Measurements from ENCODE around the gene STXBP6.

Gene STXBP6

DNA sequence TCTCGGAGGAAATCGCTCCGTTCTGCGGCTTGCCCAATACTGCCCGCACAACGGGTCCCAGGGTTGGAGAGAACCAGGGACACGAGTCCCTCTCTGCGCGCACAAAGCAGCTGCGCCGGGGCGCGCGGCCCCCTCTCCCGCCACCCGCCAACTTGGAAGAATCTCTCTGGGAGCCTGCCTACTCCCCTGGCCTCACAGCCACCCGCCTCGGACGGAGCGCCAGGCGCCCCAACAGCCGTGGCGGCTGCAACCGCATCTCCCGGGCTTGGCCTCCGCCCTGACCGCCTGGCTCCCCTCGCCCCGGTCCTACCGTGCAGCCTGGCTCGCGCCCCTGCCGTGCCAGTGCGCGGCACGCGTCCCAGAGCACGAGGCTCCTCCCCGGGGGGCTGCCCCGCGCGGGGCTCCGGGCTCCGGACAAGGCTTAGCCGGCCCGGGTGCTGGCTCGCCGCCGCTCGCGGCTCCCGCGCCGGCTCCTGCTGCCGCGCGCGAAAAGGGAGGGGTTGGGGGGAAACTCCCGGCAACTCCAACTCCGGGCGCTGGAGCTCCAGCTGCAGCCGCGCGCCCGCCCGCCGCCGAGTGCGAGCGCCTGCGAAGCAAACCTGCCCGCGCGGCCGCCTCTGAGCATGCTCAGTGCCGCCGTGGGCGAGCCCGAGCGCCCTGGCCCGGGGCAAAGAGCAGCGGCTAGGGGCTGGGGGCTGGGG, at the start of gene STXBP6:
Gene STXBP6 (minus strand): TSS at position 580 of the 701 bp plus-strand sequence. CDS start 75,329 bp downstream, outside the sequence.
- DNase-seq (ENCODE audit: low read depth) = no peak

DNA sequence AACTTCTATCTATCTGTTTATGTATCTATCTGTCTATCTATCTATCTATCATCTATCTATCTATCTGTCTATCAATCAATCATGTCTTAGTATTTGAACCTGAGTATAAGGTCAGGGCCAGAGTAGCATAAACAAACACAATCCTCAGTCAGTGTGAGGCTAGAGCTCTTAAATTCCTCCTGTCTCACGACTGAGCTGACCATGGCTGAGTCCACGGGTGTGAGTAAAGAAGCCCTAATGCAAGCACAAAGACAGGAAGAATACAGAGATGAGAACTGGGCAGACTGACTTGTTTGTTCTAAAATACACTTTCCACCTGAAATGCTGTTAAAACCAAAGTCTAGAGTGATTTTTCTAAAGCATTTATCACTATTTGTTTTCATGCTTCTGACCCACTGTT, 47.2 kb upstream of the STXBP6 start:
- DNase-seq (ENCODE audit: low read depth) = no peak

DNA sequence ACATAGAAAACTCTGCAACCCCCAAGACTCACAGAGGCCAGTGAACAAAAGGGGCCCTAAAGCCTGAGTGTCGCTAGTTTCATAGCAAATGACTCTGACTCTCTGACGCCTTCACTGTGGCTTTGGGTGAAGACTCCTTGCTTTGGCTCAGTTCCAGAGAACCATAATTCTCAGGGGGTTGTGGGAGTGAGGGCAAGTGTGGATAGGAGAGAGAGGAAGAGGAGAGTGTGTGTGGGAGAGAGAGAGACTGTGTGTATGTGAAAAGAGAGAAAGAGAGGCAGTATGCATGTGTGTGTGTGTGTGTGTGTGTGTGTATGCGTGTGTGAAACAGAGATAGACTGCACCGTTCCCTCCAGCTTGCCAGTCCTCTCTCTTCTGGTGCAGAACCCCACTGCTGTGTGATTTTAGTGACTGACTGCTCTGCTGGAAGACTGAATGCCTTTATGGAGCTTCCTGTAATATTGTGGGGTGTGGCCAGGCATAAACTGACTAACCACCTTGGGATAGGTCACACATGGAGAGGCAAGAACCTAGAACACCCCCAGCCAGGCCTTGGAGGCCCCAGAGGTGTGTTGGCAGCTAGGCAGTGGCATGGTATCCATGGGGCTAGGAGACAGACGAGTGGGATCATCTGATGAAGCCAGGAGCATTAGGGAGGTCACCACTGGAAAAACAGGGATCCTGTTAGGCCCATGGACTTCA, 45.9 kb upstream of the STXBP6 start:
- no peak for DNase-seq (ENCODE audit: low read depth)

DNA sequence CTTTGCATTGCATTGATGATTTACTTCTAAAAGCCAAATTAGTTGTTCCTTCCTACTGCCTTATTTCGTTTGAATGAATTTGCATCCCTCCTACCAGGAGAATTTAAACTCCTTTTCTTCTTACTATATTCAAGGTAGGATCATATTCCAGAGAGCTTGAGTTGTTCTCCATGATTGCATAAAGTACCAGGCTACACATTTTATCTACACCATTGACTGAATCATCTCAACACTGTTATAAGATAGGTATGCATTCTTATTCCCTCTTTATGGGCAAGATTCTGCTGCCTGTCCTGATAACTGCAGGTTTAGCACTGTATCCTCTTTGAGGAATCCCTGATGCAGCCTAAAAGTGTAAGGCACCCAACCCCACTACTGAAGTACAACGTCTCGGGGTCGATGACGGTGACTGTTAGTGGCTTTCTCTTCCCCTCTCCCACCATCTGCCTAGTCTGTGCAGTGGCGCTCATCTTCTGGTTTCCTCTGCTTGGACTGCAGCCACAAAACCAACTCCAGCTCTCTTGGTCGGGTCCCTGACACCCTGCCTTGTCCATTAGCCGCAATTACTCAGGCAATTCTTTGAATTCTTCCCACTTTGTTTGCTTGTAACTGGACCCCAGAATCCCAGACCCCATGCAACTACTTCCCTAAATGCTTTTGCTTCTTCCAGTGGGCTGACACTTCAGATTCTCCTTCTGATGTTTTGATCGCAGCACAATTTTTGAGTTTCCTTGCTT, 44.4 kb upstream of the STXBP6 start:
- DNase-seq (ENCODE audit: low read depth) = no peak

DNA sequence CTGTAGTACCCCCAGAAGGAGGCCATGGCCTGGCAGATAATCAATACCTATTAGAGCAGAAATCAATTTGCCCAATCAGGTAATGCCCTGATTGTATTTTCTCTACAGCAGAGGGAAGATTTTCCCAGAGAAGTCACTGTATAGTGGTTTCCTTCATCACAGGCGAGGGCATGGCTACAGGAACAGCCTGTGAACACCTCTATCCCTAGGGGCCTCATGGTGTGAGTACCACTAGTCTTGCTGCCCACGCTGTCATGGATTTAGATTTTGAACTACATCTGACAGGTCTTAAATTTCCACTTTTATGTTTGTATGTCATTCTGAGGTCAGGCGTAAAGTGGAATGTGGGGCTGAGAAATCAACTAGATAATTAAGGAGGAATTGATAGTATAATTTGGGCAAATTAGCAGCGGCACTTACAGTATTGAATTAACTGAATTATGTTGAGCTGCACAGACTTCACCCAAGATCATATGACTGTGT, 42.4 kb upstream of the STXBP6 start:
- no peak for DNase-seq (ENCODE audit: low read depth)

DNA sequence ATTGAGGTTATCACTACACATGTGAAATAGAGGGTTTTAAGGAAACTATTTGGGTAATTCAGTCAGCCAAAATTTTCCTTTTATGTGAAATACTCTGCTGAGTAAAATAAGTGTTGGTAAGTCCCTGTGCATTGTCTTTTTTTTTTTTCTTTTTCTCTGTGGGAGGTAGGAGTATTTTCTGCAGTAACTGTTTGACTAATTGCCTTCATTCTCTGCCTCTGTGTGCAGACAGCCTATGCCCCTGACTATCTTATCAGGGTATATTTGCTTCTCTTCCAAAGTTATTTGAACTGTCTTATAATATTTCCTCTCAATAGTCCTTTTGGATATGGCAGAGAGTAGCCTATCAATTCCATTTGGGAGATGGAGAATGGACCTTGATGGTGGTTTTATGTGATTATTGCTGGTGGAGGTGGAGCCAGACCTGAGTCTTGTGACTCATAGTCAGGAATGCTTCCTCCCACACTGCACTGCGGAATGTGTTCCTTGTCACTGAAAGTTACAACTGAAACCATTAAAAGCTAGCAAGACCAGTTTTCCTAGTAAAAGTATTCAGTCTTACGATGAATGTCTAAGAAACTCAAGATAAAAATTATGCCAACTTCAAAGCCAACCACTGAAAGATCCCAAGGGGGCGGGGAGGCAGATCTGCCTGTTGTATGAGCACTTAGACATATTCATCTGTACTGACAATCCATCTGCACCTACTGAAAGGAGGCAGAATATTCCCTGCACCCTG, 40.9 kb upstream of the STXBP6 start:
- no peak for DNase-seq (ENCODE audit: low read depth)

DNA sequence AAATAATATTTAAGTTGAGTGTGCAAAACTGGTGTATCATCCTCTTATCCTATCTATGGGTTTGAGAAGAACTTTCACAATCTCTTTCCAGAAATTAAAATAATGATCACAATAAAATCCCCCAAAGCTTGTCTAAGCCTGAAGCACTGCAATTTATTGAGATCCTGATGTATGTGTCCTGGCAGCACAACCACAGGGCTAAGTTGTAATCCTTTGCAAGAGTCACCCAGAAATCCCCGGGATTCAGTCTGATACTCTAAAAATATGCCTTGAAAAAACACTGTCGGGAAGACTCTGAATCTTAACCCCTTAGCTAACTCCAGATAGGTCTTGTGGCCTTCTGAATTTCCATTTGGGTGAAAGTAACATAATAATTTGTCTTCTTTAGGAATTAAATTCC, 40.3 kb upstream of the STXBP6 start:
- DNase-seq (ENCODE audit: low read depth) = no peak

DNA sequence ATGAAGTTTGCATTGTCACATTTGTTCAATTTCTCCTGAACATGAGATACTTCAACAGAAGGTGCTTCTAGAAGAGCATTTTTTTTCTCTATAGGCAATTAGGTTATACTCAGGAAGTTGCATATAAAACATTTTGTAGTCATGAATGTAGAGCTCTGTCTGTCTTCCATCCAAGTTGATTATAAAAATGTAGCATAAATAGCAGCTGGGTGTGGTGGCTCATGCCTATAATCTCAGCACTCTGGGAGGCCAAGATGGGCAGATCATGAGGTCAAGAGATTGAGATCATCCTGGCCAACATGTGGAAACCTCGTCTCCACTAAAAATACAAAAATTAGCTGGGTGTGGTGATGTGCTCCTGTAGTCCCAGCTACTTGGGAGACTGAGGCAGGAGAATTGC, 39.5 kb upstream of the STXBP6 start:
- no peak for DNase-seq (ENCODE audit: low read depth)

DNA sequence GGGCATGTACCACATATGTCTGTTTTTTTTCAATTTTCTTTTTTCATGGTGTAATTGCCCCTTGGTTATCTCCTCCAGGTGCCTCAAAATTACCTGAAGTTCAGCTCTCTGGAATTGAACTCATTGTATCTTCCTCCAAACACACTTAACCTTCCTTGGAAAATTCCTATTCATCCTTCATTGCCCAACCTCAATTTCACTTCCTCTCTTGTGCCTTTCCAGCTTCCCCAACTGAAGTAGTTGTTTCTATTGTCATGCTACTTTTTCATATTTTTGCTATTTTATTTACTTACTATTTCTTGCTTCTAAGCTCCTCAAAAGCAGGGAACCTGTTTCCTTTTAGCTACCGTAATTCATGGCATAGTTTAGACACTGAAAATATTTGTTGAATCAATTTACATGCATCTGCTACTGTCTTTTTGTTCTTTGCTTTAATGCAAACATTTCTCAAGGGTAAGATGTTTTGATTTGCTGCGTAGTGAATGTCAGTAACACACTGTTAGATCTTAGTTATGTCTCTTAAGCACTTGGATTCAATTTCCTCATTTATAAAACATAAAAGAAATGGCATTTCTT, 37.0 kb upstream of the STXBP6 start:
- DNase-seq (ENCODE audit: low read depth) = no peak

DNA sequence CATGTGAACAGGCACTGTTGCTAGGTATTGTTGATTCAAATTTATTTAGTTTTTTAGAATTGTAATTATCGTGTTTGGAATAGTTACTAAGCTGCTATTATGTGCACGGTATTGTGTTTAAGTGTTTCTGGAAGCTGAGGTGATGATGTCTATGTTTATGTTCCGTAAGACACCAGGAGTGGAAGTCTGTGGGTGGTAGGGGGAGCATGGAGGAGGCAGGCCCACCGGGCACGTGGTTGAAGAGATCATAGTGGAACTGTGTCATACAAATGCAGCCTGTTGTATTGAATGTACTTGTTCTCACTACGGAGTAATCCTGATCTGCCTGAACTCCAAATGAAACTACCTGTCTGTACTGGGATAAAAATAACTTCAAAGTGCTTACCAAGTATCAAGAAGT, 36.1 kb upstream of the STXBP6 start:
- no peak for DNase-seq (ENCODE audit: low read depth)

DNA sequence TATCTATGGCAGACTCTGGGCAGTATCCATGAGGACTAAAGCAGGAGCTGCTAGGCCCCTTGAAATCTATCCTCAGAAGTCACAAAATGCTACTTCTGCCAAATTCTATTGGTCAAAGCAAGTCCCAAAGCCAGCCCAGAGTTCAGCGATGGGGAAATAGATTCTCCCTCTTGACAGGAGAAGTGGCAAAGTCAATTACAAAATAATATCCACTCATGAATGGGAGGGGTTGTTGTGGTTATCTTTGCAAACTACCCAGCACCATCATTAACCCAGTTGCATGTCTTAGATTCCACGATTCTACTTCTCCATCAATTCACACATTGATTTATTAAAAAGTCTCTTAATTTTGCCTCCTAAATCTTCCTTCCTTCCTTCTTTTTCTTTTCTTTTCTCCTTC, 30.7 kb upstream of the STXBP6 start:
- no peak for DNase-seq (ENCODE audit: low read depth)

DNA sequence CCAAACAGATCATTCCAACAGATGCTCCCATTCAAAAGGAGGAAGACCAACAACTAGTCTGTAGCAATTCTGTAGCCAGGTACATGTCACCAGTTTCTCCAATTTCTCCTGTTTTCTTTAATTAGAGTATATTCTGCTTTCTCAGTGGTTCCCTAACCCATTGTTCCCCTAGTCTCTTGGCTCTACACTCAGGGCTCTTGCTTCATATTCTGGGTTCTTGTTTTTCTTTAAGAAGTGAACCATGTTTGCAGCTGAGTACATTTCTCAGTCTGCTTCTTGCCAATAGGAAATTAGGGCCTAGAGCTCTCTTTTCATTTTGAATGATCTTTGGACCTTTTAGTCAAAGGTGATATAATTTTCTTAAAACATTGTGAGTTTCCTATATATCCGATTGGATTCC, 29.4 kb upstream of the STXBP6 start:
- DNase-seq (ENCODE audit: low read depth) = no peak

DNA sequence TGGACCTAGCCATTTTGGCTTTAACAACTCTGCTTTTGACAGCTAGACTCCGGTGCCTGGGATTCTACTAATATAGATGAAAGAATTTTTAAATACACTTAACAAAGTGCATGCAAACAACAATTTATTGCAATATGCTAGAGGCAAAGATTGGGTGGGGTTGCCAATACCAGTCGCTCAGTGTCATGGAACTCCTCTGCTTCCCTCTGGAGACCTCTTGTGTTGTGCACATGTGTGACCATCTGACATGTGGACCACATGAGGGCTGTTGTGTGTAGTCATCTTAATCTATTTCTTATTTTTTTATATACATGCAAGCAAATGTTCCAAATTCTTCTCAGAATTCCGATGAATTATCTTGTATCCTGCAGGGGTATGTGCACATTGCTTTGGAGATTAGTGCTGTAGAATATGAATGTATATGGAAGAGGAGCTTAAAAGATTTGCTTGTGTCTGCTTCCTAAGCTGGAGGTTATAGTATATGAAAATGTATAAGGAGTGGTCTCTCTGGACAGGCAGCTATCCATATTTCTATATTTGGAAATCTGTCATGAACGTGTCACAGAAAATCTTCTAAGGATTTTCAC, 24.2 kb upstream of the STXBP6 start:
- no peak for DNase-seq (ENCODE audit: low read depth)

DNA sequence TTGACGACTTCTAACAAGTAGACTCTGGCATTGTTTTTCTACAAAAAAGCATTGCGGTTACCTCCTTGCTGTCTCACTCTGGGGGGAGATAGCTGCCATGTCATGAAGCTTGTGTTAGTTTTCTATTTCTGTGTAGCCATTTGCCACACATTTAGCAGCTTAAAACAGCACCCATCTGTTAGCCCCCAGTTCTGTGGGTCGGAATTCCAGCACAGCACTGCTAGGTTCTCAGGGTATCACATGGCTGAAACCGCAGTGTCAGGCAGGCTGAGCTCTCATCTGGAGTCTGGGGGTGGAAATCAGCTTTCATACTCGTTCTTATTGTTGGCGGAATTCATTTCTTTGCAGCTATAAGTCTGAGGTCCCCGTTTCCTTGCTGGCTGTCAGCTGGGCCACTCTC, 19.9 kb upstream of the STXBP6 start:
- no peak for DNase-seq (ENCODE audit: low read depth)

DNA sequence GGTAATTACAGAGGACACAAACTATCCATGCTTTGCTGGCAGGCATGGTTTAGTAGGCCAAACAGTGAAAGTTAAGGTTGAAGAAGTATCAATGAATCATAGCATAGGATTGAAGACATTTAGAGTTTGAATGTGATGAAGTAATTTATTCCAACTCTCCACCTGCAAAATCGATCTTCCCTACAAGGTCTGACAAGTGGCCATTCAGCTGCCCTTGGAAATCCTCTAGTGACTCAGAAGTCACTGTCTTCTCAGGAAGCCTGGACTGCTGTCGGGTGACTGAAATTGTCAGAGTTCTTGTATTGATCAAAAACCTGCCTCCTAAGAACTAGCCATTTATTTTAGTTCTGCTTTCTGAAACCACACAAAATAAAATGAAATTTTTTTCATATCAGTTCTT, 17.7 kb upstream of the STXBP6 start:
- no peak for DNase-seq (ENCODE audit: low read depth)

DNA sequence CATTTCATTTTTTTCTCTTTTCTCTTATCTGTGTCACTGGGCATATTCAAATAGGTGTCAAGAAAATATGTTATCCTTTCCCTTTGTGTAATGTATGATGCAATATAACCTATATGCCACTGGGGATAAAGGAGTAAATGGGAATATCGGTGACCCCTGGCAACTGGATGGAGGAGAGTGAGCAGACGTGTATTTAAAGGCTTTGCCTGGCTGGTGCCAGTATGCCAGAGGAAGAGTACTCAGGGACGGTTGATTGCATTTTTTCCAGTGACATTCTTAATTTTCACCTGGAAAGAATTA, 12.0 kb upstream of the STXBP6 start:
- DNase-seq (ENCODE audit: low read depth) = no peak

DNA sequence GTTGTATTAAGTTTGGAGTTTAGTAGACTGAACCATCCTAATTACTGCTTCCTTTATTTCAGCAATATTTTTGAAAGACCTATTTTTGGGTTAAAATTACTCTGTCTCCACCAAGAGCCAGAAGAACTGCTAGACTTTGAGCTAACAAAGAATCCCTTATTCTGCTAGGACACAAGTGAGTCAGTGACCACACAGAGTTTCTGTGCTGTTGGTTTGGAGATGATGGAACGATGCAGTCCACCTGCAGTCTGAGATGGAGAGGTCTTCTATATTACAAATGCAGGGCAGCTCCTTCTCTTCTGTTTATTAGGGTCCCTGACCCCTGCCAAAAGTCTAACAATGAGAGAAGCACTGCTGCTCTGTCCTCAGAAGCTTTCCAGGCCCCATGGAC, 6.7 kb upstream of the STXBP6 start:
- no peak for DNase-seq (ENCODE audit: low read depth)

DNA sequence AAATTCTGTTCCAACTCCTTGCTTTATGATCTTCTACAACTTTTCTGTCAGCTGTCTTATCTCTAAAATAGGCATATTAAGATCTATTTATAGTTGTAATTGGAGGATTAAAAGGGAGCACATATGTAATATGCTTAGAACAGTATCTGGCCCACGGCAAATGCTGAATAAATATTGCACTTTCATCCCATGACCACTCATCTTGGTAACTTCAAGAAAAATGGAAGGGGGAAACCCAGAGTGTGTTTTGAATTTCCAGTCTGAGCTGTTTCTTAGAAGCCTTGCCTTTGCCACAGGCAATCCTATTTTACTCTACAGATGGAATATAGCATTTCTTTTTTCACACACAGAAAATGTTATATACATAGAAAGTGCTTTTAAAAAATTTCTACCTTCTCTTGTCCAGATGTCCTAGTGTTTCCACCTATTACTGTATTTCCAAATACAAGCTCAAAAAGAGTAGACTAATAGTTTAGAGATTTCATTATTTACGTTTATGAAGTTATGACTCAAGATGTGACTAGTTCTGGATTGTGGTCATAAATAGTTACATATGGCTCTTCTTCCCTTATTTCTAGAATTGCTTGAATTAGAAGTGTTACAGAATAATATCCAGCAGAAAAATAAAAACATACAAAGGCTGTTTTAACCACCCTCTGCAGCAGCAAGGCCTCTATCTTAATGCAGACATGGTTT, 6.2 kb upstream of the STXBP6 start:
- no peak for DNase-seq (ENCODE audit: low read depth)

DNA sequence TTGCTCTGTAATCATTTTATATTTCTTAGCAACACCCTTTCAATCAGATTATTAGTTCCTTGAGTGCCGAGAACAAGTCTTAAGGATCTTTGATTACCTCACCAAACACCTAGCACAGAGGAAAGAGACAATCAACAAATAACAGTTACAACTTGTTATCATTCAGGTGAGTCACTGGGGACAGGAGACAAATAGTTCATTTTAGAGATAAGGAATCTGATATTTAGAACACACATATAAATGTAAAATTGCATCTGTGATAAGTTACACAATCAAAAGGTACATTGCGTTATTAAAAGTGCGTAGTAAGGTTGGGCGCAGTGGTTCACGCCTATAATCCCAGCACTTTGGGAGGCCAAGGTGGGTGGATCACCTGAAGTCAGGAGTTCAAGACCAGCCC, 5.1 kb upstream of the STXBP6 start:
- no peak for DNase-seq (ENCODE audit: low read depth)

DNA sequence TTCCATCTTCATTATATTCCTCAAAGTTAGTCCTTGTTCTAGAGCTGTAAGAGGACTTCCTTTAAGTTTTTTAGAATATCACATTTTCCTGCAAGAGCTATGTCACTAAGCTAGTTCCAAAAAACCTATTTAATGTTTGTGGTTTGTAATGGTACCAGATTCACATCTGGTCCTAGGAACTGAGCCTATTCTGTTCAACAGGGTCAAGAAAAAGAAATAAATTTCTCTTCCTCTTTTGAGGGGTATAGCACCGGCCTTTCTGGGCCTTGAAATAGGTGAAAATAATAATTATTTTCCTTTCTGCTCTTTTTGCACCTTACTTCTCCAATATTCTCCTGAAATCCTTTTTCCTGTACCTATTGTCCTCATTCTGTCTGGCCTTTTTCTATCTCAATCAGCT, 3.6 kb upstream of the STXBP6 start:
- DNase-seq (ENCODE audit: low read depth) = no peak

DNA sequence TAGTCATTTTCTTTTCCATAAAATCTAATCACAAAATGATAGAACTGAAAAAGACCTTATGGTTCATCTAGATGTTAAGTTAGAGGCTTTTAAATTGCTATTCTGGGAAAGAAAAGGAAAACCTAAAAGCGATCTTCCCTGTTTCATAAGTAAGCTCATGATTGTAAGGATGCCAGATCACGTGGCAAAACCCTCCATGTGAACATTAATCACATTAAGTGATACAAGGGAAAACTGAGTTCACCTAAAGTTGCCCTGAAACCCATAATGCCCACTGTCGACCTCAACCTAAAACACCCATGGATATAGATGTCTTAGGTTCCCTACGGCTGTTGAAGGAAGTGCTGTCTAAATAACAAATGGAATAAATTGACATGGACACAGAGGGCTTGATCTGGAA, 3.0 kb upstream of the STXBP6 start:
- DNase-seq (ENCODE audit: low read depth) = no peak
